GM19240 (cell line): ENCODE measurements around the gene ACBD6.

ENCODE experiments used
- DNase-seq: peaks from one replicate; pipeline ENCODE4 v3.0.0; 2011; ENCODE audit warnings: low spot score; ENCODE audit not compliant: insufficient read length

ACBD6 gene

DNA sequence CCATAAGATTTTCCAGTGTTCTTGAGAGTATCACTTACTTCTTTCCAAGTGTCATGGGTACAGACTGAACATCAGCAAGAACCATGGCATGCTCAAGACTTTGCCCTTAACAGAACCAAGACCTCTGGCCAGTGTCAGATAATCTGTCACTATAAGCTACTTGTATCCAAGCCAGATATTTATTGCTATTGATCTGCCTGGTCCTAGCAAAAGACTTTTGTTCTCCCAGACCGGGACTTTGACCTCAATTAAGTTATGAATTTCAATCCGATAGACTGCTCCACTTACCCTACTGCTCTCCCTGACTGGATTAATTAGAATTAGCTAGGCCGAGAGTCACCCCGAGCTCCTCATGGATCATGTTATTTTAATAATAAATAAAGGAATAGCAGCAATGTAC, 129.6 kb downstream of the ACBD6 start:
- no peak for DNase-seq

- DNase-seq = no peak
Measured at GRCh38 chr1:180370597-180370996, 131.8 kb downstream of the ACBD6 start.

DNA sequence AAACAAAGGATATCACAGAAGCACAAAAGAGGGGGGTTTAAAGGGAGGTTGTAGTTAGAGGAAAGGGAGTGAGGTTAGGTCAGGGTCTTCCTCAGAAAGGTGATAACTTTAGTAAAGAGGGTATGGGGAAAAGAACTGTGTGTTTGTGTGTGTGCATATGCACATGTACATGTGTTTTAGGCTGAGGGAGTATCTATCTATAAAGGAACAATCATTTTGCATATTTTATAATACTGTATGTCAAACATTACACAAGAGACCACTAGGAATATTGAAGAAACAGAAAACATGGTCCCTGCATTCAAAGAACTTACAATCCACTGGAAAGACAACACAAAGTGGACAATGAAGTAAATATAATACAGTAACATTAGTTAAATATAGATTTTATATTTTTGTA, 132.2 kb downstream of the ACBD6 start:
- no peak for DNase-seq

DNA sequence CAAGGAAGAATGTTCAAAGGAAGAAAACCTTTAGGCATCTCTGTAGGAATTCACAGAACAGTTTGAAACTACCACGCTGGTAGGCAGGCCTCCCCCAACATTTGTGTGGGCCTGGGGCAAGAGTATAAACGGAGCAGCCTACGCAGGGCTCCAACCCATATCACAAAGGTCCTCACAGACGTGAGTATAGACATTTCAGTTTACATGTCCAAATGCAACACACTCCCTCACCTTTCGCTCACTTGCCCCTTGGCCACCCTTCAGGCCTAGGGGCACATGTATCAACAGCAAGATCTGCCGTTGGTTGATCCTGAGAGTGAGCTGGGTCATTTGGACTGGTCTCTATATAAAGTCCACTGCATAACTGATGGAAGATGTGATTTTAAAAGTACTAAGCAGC, 133.3 kb downstream of the ACBD6 start:
- no peak for DNase-seq

- DNase-seq = no peak
Measured at GRCh38 chr1:180366371-180367068, 135.9 kb downstream of the ACBD6 start.

DNA sequence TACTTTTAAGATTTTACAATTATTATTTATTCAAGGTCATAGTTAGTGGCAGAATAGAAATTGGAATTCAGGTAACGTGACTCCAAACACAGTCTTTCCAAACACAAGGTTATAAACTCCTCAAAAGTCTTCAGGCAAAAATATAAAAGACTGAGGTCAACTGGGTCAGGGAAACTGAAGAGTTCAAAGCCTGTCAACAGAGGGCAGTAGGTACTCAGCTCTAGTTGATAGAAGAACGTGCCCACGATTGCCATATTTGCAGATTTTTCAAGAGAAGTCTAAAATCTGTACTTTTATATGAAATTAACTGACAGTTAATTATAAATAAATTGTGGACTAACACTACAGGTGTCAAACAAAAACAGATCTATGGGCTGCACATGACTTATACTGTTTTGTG, 137.3 kb downstream of the ACBD6 start:
- DNase-seq = no peak

- no peak for DNase-seq
Measured at GRCh38 chr1:180363246-180363995, 139.0 kb downstream of the ACBD6 start.

DNA sequence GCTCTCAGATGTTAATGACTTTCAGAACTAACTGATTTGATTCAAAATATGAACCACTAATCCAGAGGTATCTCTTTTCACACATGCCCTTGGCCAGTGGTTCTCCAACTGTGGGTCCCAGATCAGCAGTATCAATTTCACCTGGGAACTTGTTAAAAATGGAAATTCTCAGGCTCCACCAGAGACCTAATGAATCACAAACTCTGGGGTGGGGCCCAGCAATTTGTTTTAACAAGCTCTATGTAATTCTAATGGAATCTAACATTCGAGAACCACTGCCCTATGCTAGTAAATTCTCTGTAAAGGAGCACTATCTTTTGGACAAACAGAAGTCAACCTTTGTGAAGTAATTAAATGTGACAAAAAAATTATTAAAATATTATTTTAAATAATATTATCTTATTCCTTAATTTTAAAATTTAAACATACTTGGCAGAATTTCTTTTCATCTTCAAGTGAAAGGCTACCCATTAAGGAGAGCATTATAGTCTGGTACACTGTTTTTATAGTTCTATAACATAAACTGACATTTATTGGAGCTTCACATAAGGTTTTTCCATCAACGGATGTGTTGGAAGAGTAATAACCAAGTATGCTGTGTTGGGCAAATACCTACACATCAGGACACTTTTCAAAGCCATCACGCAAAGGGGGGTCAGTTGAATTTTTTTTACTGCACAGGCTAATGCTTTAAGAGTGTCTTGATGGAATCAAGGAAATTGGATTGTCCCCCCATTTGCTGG, 141.9 kb downstream of the ACBD6 start:
- DNase-seq = no peak

- DNase-seq = no peak
Measured at GRCh38 chr1:180358649-180359048, 143.7 kb downstream of the ACBD6 start.

DNA sequence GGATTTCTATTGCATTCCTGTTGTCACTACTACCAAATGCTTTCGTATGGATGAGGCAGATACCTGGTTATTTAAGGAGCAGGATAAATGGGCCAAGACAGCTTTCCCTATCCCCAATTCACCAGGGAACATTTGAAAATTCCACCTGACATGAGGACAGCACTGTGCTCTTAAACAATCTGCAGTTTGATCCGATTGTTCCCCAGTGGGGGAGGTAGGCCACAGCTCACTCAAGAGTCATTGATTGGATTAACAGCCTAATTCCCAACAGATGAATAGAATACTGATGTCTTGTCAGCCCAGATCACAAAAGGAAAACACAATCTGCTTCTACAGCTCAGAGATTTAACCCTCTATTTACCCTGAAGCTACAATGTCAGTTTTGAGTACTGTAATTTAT, 148.4 kb downstream of the ACBD6 start:
- no peak for DNase-seq

- no peak for DNase-seq
Measured at GRCh38 chr1:180352588-180352987, 149.8 kb downstream of the ACBD6 start.

- DNase-seq = no peak
Measured at GRCh38 chr1:180352021-180352420, 150.4 kb downstream of the ACBD6 start.

- DNase-seq = no peak
Measured at GRCh38 chr1:180345148-180345547, 157.2 kb downstream of the ACBD6 start.

GRCh38 chr1:180343921-180344769, 158.2 kb downstream of the ACBD6 start:
- no peak for DNase-seq

- no peak for DNase-seq
Measured at GRCh38 chr1:180327089-180327488, 175.3 kb downstream of the ACBD6 start.

- DNase-seq = no peak
Measured at GRCh38 chr1:180312926-180313325, 189.5 kb downstream of the ACBD6 start.

DNA sequence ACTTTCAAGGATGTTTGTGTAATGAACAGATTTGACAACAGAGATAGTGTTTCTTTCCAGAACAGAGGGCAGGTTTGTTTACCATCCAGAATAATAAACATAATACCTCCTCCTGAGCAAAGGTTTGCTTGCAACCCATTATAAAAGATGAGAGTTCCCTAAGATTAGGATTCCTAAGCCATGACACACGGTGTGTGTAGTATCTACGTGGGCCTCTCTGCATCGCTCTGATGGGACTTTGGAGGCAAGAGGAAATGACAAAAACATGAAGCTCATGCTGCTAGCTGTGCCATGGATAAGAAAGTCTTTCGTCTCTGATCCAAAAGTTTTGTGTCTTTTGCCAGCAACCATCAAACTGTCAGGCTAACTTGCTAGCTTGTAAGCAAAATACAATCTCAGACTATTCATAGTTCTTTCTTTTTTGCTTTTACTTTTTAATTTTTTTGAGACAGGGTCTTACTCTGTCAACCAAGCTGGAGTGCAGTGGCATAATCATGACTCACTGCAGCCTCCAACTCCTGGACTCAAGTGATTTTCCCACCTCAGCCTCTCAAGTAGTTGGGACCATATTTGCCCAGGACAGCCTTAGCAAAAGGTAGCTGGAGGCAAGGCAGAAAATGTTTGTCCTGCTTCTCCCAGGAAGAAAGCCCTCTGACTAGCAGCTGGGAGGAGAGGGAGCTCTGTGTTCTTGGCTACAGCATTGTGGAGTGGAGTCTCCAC, 191.2 kb downstream of the ACBD6 start:
- DNase-seq = no peak

GRCh38 chr1:180310095-180310494, 192.3 kb downstream of the ACBD6 start:
- DNase-seq = no peak

DNA sequence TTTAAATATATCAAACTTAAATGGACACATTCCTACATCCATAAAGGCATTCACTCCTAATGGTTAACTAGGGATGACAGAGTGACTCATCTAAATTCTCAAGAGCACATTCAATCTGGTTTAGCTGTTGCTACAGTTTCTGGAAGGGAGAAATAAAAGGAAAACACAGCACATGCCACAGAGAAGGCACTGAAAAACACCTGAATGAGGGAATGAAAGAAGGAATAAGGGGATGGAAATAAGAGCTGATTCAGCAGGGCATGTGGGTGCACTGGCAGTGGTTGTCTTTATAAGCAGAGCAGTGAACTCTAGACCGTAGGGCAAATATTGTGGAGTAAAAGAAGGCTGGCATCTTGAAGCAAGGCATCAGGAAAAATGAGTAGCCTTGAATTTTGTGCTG, 193.0 kb downstream of the ACBD6 start:
- no peak for DNase-seq

DNA sequence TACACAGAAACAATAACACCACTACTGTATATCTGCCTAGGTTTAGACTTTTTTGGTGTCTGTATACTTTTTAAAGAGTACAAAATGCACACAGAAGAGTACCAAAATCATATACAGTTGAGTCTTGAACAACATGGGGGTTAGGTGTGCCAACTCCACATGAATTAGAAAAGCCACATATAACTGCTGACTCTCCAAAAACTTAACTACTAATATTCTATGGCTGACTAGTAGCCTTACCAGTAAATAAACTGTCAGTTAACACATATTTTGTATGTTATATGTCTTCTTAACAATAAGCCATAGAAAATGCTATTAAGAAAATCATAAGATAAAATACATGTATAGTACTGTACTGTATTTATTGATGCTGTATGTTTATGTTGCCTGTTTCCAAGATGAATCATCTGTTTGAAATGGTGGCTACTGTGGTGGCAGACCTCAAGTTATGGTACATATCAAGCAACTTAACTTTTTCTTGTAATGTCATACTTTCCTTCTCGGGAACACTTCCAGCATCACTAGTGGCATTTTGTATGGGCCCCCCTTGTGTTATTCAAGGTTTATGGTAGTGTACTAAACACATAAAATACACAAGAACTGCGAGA, 201.1 kb downstream of the ACBD6 start:
- no peak for DNase-seq
